ENCODE results near the gene PSMC3IP. TPM values are rescaled to one million over a fixed set of nuclear protein-coding genes. Genes with fewer than 3 reads are reported as not detected.
A peak's percentile ranks its signal among the peaks of the same experiment; 100 is the strongest.
"Not testable (repeated sequence)": the region's sequence is repeated elsewhere in the genome, so short reads cannot be mapped to it uniquely, and the experiment has no call there.

The PSMC3IP gene
- 5.8 TPM for total RNA-seq
- 3.6 TPM for polyA plus RNA-seq (ENCODE audit: insufficient read depth, low read depth, low replicate concordance)
- long read RNA-seq, donor 1, partial matches to known transcripts, result 0 of 4 reads
- long read RNA-seq, donor 1, other reads (novel, unspliced or antisense), result 0 of 4 reads
- long read RNA-seq, donor 2, partial matches to known transcripts, result 0 of 5 reads
- long read RNA-seq, donor 2, other reads (novel, unspliced or antisense), result 0 of 5 reads
- long read RNA-seq, donor 3, partial matches to known transcripts, result 0 of 3 reads
- long read RNA-seq, donor 3, other reads (novel, unspliced or antisense), result 0 of 3 reads
- long read RNA-seq, donor 4, result 0 reads
- long read RNA-seq, donor 5, result 0 reads
- long read RNA-seq, donor 6, transcript PSMC3IP-202 (8 exons, 1,416 nt), result major isoform, 6 of 6 reads
- long read RNA-seq, donor 6, partial matches to known transcripts, result 0 of 6 reads
- long read RNA-seq, donor 6, other reads (novel, unspliced or antisense), result 0 of 6 reads
- long read RNA-seq, donor 7, partial matches to known transcripts, result 0 of 8 reads
- long read RNA-seq, donor 7, other reads (novel, unspliced or antisense), result 4 of 8 reads
- long read RNA-seq, donor 8, partial matches to known transcripts, result 0 of 4 reads
- long read RNA-seq, donor 8, other reads (novel, unspliced or antisense), result 0 of 4 reads
- long read RNA-seq, donor 9, result 0 reads
- long read RNA-seq, donor 10, partial matches to known transcripts, result 0 of 3 reads
- long read RNA-seq, donor 10, other reads (novel, unspliced or antisense), result 0 of 3 reads

GRCh38 chr17:42577532-42578281 lies at the start of gene PSMC3IP:
PSMC3IP (minus strand) TSS chr17:42577729; CDS start chr17:42577686, 43 bp downstream.
- peaks cover 7 to 43% (median 29%) of the 10 kb centered on the region in 3 donors for H3K36me3 ChIP-seq (ENCODE audit: control insufficient read depth in 2 of 3, insufficient read depth in 3 of 3, low read length in 3 of 3)
- TF ChIP-seq CTCF (IDR thresholded peaks at IDR 0.05; ENCODE audit: borderline replicate concordance, extremely low read depth, insufficient read depth), result no peak
- peaks cover 0 to 13% (median 8%) of the 10 kb centered on the region in 3 donors for H3K4me1 ChIP-seq (ENCODE audit: control insufficient read depth in 2 of 3, insufficient read depth in 2 of 3, low read depth in 1 of 3, low read length in 3 of 3)
- peak within 1 kb of the TSS; percentile 77 to 91 (median 83) for H3K4me3 ChIP-seq (ENCODE audit: low read length in 3 of 3)
- peak; percentile 95 to 98 (median 97) for DNase-seq
- no peaks in the 10 kb centered on the region for H3K9me3 ChIP-seq (ENCODE audit: control insufficient read depth in 2 of 3, insufficient read depth in 1 of 3, low read length in 3 of 3)
- intact Hi-C loops (cut with DNase I), result loop anchor here (10.0 kb wide), 1 partner anchor 247 kb away; the partner anchor contains the start of gene BECN1
- H3K27ac ChIP-seq (ENCODE audit: low read depth in 2 of 2, low read length in 2 of 2), result peak within 1 kb of the TSS; percentile 88 to 93
- H3K9ac ChIP-seq (ENCODE audit: low read length in 3 of 3), result peak within 1 kb of the TSS; percentile 75 to 91 (median 82)
- no peaks in the 10 kb centered on the region for H3K27me3 ChIP-seq (ENCODE audit: control insufficient read depth, insufficient read depth, low read length)
- FAIRE-seq, result no peak

GRCh38 chr17:42623732-42624596 lies 46.4 kb upstream of the PSMC3IP start:
- Histone ChIP-seq H3K9ac (ENCODE audit: low read length in 3 of 3) (no peak overlapping the region), H3K4me3 (ENCODE audit: low read length in 3 of 3) (no peak overlapping the region), H3K27ac (ENCODE audit: low read depth in 2 of 2, low read length in 2 of 2) (no peak overlapping the region), H3K27me3 (ENCODE audit: control insufficient read depth, insufficient read depth, low read length) (no peaks in the 10 kb centered on the region), H3K9me3 (ENCODE audit: control insufficient read depth in 2 of 3, insufficient read depth in 1 of 3, low read length in 3 of 3) (no peaks in the 10 kb centered on the region), H3K36me3 (ENCODE audit: control insufficient read depth in 2 of 3, insufficient read depth in 3 of 3, low read length in 3 of 3) (no peaks in the 10 kb centered on the region), H3K4me1 (ENCODE audit: control insufficient read depth in 2 of 3, insufficient read depth in 2 of 3, low read depth in 1 of 3, low read length in 3 of 3) (no peaks in the 10 kb centered on the region)
- intact Hi-C loops (cut with DNase I), result no loop called here
- FAIRE-seq, result no peak
- TF ChIP-seq CTCF (IDR thresholded peaks at IDR 0.05; ENCODE audit: borderline replicate concordance, extremely low read depth, insufficient read depth), result no peak
- DNase-seq, result no peak

GRCh38 chr17:42623271-42623670 lies 45.7 kb upstream of the PSMC3IP start:
- Histone ChIP-seq H3K9ac (ENCODE audit: low read length in 3 of 3) (no peak overlapping the region), H3K27ac (ENCODE audit: low read depth in 2 of 2, low read length in 2 of 2) (no peak overlapping the region), H3K36me3 (ENCODE audit: control insufficient read depth in 2 of 3, insufficient read depth in 3 of 3, low read length in 3 of 3) (no peaks in the 10 kb centered on the region), H3K4me3 (ENCODE audit: low read length in 3 of 3) (no peak overlapping the region), H3K9me3 (ENCODE audit: control insufficient read depth in 2 of 3, insufficient read depth in 1 of 3, low read length in 3 of 3) (no peaks in the 10 kb centered on the region), H3K27me3 (ENCODE audit: control insufficient read depth, insufficient read depth, low read length) (no peaks in the 10 kb centered on the region), H3K4me1 (ENCODE audit: control insufficient read depth in 2 of 3, insufficient read depth in 2 of 3, low read depth in 1 of 3, low read length in 3 of 3) (no peaks in the 10 kb centered on the region)
- no peak for FAIRE-seq
- no peak for DNase-seq
- intact Hi-C loops (cut with DNase I), result no loop called here
- no peak for TF ChIP-seq CTCF (IDR thresholded peaks at IDR 0.05; ENCODE audit: borderline replicate concordance, extremely low read depth, insufficient read depth)

GRCh38 chr17:42621987-42622386 lies 44.5 kb upstream of the PSMC3IP start:
- H3K36me3 ChIP-seq (ENCODE audit: control insufficient read depth in 2 of 3, insufficient read depth in 3 of 3, low read length in 3 of 3); intact Hi-C loops (cut with DNase I); H3K9ac ChIP-seq (ENCODE audit: low read length in 3 of 3); DNase-seq; FAIRE-seq; H3K27ac ChIP-seq (ENCODE audit: low read depth in 2 of 2, low read length in 2 of 2); H3K9me3 ChIP-seq (ENCODE audit: control insufficient read depth in 2 of 3, insufficient read depth in 1 of 3, low read length in 3 of 3); H3K27me3 ChIP-seq (ENCODE audit: control insufficient read depth, insufficient read depth, low read length); H3K4me3 ChIP-seq (ENCODE audit: low read length in 3 of 3); H3K4me1 ChIP-seq (ENCODE audit: control insufficient read depth in 2 of 3, insufficient read depth in 2 of 3, low read depth in 1 of 3, low read length in 3 of 3): not testable (repeated sequence)

Data from kidney (tissue), 22 donors.